CD4-positive, alpha-beta T cell (primary cell): Measurements from ENCODE around the gene THADA. TPM values are rescaled to one million over a fixed set of nuclear protein-coding genes. Genes with fewer than 3 reads are reported as not detected.

Experiments used
- ATAC-seq: fragments of 200-7000 bp; cut with Tn5 transposase; one replicate; pipeline ENCODE4 v1.10.0; 2022; ENCODE audit warnings: mild to moderate bottlenecking; ENCODE audit not compliant: poor library complexity
- CTCF ChIA-PET: fragments of 350-600 bp; sonication (Branson Sonifier 250); formaldehyde crosslinking; loops from one replicate; lab custom pipeline; 2021; ENCODE audit warnings: antibody characterized with exemption, inconsistent platforms; lab: Charles Lee
- POLR2A ChIA-PET: fragments of 350-600 bp; sonication (Branson Sonifier 250); formaldehyde crosslinking; loops from one replicate; lab custom pipeline; 2021; ENCODE audit warnings: antibody characterized with exemption, inconsistent platforms; lab: Charles Lee
- DNase-seq, 14 experiments: peaks; one replicate each; pipeline ENCODE4 v3.0.0-alpha.2; 2013 to 2020; ENCODE audit warnings: mixed read lengths in 2 of 14
- H3K27ac ChIP-seq, 2 donors: one replicate each; pipeline versions ENCODE4 v1.5.1 to v1.7.0; 2013; ENCODE audit warnings: low read length in 2 of 2, low read depth in 1 of 2, mild to moderate bottlenecking in 1 of 2
- H3K27me3 ChIP-seq, 2 experiments: 1 replicate in 1 of 2; 2 replicates in 1 of 2; pipeline versions ENCODE4 v1.6.1 to v1.7.0; 2013; ENCODE audit warnings: low read length in 2 of 2, control low read depth in 1 of 2, mild to moderate bottlenecking in 1 of 2, moderate library complexity in 1 of 2; ENCODE audit not compliant: insufficient read depth in 2 of 2, control insufficient read depth in 1 of 2
- H3K36me3 ChIP-seq: one replicate; pipeline ENCODE4 v1.6.1; 2013; ENCODE audit warnings: low read length, control low read depth; ENCODE audit not compliant: insufficient read depth
- H3K4me1 ChIP-seq: one replicate; pipeline ENCODE4 v1.6.1; 2013; ENCODE audit warnings: low read length, control low read depth; ENCODE audit not compliant: insufficient read depth
- H3K4me3 ChIP-seq: one replicate; pipeline ENCODE4 v1.5.1; 2013; ENCODE audit warnings: mild to moderate bottlenecking, low read length, moderate library complexity
- H3K9me3 ChIP-seq, 2 experiments: 1 replicate in 1 of 2; 2 replicates in 1 of 2; pipeline versions ENCODE4 v1.6.1 to v1.7.0; 2013; ENCODE audit warnings: low read length in 2 of 2, mild to moderate bottlenecking in 2 of 2, control low read depth in 1 of 2, moderate library complexity in 1 of 2; ENCODE audit not compliant: control insufficient read depth in 1 of 2, insufficient read depth in 1 of 2
- H3K27ac Mint-ChIP-seq: one replicate; pipeline ENCODE4 v1.8.0; 2020; ENCODE audit warnings: mixed read lengths
- H3K27me3 Mint-ChIP-seq: one replicate; pipeline ENCODE4 v1.8.0; 2021; ENCODE audit warnings: mixed read lengths
- H3K36me3 Mint-ChIP-seq: one replicate; pipeline ENCODE4 v1.8.0; 2021; ENCODE audit warnings: low read depth, mixed read lengths
- H3K4me1 Mint-ChIP-seq: one replicate; pipeline ENCODE4 v1.8.0; 2021; ENCODE audit warnings: low read depth, mixed read lengths
- H3K4me3 Mint-ChIP-seq: one replicate; pipeline ENCODE4 v1.8.0; 2020; ENCODE audit warnings: mild to moderate bottlenecking, mixed read lengths
- H3K9me3 Mint-ChIP-seq: one replicate; pipeline ENCODE4 v1.8.0; 2020; ENCODE audit warnings: mixed read lengths
- CTCF ChIP-seq: fragments of 200-600 bp; IDR thresholded peaks from one replicate; pipeline ENCODE4 v1.8.0; 2022; ENCODE audit warnings: antibody characterized with exemption, mild to moderate bottlenecking
- intact Hi-C, 2 experiments: fragments of 100-400 bp; cut with DNase I in 1 of 2; cut with micrococcal nuclease in 1 of 2; formaldehyde crosslinking; loops; one replicate each; pipeline versions ENCODE4 v1.15.1 to v1.9.0; 2023 to 2025; cut with DNase I, micrococcal nuclease
- total RNA-seq, 174 experiments: library from RNA in 2 of 174; stranded (reverse) in 2 of 174; gene quantifications; one replicate each; pipeline ENCODE4 v1.2.3 and lab custom pipeline; 2021 to 2026

THADA gene
- total RNA-seq, 2 experiments from 2014 or later: 29.3 to 32.9 TPM

GRCh38 chr2:43312755-43313641 lies 282.8 kb downstream of the THADA start:
- H3K4me3 Mint-ChIP-seq: no peak overlapping the region
- Histone ChIP-seq H3K4me1 (no peaks in the 10 kb centered on the region), H3K9me3 (no peaks in the 10 kb centered on the region), H3K27me3 (no peaks in the 10 kb centered on the region), H3K4me3 (no peak overlapping the region), H3K36me3 (no peaks in the 10 kb centered on the region), H3K27ac (no peak overlapping the region)
- POLR2A ChIA-PET: interaction anchor here (0.8 to 0.9 kb wide), 2 partner anchors 139 to 176 kb away, joined by 3 read pairs; no protein-coding TSS in a partner anchor
- peaks cover 6% of the 10 kb centered on the region for H3K4me1 Mint-ChIP-seq
- no peak for TF ChIP-seq CTCF
- ATAC-seq (no peak), DNase-seq (no peak)
- no peaks in the 10 kb centered on the region for H3K9me3 Mint-ChIP-seq
- no peak overlapping the region for H3K27ac Mint-ChIP-seq
- no peaks in the 10 kb centered on the region for H3K27me3 Mint-ChIP-seq
- CTCF ChIA-PET: no interaction called here
- peaks cover 42% of the 10 kb centered on the region for H3K36me3 Mint-ChIP-seq
- intact Hi-C loops: no loop called here

GRCh38 chr2:43311276-43311675 lies 284.6 kb downstream of the THADA start:
- no peak overlapping the region for H3K4me3 Mint-ChIP-seq
- CTCF ChIA-PET: no interaction called here

GRCh38 chr2:43309935-43310334 lies 285.9 kb downstream of the THADA start:
- H3K9me3 ChIP-seq: no peaks in the 10 kb centered on the region
- H3K4me1 ChIP-seq: no peaks in the 10 kb centered on the region
- H3K36me3 ChIP-seq: peaks cover 8% of the 10 kb centered on the region
- no peak overlapping the region for H3K4me3 Mint-ChIP-seq
- DNase-seq (no peak), ATAC-seq (no peak)
- TF ChIP-seq CTCF: no peak
- H3K27ac Mint-ChIP-seq: no peak overlapping the region
- intact Hi-C loops: no loop called here
- H3K27me3 Mint-ChIP-seq: no peaks in the 10 kb centered on the region
- peaks cover 50% of the 10 kb centered on the region for H3K36me3 Mint-ChIP-seq
- no peak overlapping the region for H3K27ac ChIP-seq
- no peaks in the 10 kb centered on the region for H3K9me3 Mint-ChIP-seq
- POLR2A ChIA-PET: no interaction called here
- H3K4me1 Mint-ChIP-seq: no peaks in the 10 kb centered on the region
- CTCF ChIA-PET: no interaction called here
- H3K27me3 ChIP-seq: no peaks in the 10 kb centered on the region
- no peak overlapping the region for H3K4me3 ChIP-seq

More at GRCh38 chr2:43311276-43311675, 284.6 kb downstream of the THADA start:
- H3K36me3 ChIP-seq: peaks cover 6% of the 10 kb centered on the region
- no peak overlapping the region for H3K4me3 ChIP-seq
- ATAC-seq (no peak), DNase-seq (no peak)
- no peak for TF ChIP-seq CTCF
- no peaks in the 10 kb centered on the region for H3K9me3 Mint-ChIP-seq
- H3K27ac ChIP-seq: no peak overlapping the region
- POLR2A ChIA-PET: no interaction called here
- peaks cover 44% of the 10 kb centered on the region for H3K36me3 Mint-ChIP-seq
- H3K9me3 ChIP-seq: no peaks in the 10 kb centered on the region
- intact Hi-C loops: no loop called here
- H3K27me3 Mint-ChIP-seq: no peaks in the 10 kb centered on the region
- peaks cover 5% of the 10 kb centered on the region for H3K4me1 Mint-ChIP-seq
- H3K27ac Mint-ChIP-seq: no peak overlapping the region
- no peaks in the 10 kb centered on the region for H3K27me3 ChIP-seq
- H3K4me1 ChIP-seq: no peaks in the 10 kb centered on the region
